Measurements from ENCODE around the gene SOX4.

Gene SOX4

GRCh38 chr6:21614226-21614625 lies 20.7 kb downstream of the SOX4 start:
- DNase-seq (ENCODE audit: low read depth), result no peak

GRCh38 chr6:21615504-21615903 lies 22.0 kb downstream of the SOX4 start:
- DNase-seq (ENCODE audit: low read depth), result no peak

GRCh38 chr6:21616005-21616404 lies 22.5 kb downstream of the SOX4 start:
- no peak for DNase-seq (ENCODE audit: low read depth)

GRCh38 chr6:21625642-21626041 lies 32.1 kb downstream of the SOX4 start:
- DNase-seq (ENCODE audit: low read depth), result no peak

GRCh38 chr6:21626756-21627155 lies 33.2 kb downstream of the SOX4 start:
- DNase-seq (ENCODE audit: low read depth), result no peak

- DNase-seq (ENCODE audit: low read depth), result no peak
These were observed 34.6 kb downstream of the SOX4 start for GRCh38 chr6:21628160-21628559.

- no peak for DNase-seq (ENCODE audit: low read depth)
These were observed 40.1 kb downstream of the SOX4 start for GRCh38 chr6:21633511-21634109.

- no peak for DNase-seq (ENCODE audit: low read depth)
These were observed 41.0 kb downstream of the SOX4 start for GRCh38 chr6:21634582-21634981.

GRCh38 chr6:21636876-21637275 lies 43.3 kb downstream of the SOX4 start:
- DNase-seq (ENCODE audit: low read depth), result no peak

- no peak for DNase-seq (ENCODE audit: low read depth)
These were observed 45.8 kb downstream of the SOX4 start for GRCh38 chr6:21639316-21639715.

Measured in stimulated activated CD4-positive, alpha-beta T cell treated with anti-CD3 and anti-CD28 coated beads, Interleukin-2, amount 100 ng/mL, for 4 hours (primary cell).